ENCODE measurements around the gene ACVR1.

The ACVR1 gene

GRCh38 chr2:157864857-157865430 lies 11.2 kb downstream of the ACVR1 start:
- no peak overlapping the region for H3K4me3 Mint-ChIP-seq
- no peaks in the 10 kb centered on the region for H3K9me3 Mint-ChIP-seq
- no peaks in the 10 kb centered on the region for H3K36me3 Mint-ChIP-seq (ENCODE audit: insufficient read depth)
- no peak for ATAC-seq (replicated peaks)
- H3K27me3 Mint-ChIP-seq: no peaks in the 10 kb centered on the region
- H3K4me1 Mint-ChIP-seq (ENCODE audit: low read depth in 2 of 2): peaks cover 12 to 26% of the 10 kb centered on the region in 2 donors
- no peak for DNase-seq
- peak overlapping the region in 1 of 2 donors; percentile 60 for H3K27ac Mint-ChIP-seq

DNA sequence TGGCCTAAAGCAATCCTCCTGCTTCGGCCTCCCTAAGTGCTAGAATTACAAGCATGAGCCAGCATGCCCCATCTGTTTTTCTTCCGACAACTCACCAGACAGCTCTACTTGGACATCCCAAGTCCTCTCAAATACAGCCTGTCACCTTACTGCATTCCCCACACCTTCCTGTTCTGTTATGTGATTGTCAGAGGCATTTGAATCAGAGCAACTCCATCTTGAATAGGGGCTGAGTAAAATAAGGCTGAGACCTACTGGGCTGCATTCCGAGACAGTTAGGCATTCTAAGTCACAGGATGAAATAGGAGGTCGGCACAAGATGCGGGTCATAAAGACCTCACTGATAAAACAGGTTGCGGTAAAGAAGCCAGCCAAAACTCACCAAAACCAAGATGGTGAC lies 17.3 kb downstream of the ACVR1 start:
- Mint-ChIP-seq H3K36me3 (ENCODE audit: insufficient read depth) (no peaks in the 10 kb centered on the region), H3K4me1 (ENCODE audit: low read depth in 2 of 2) (peaks cover 0 to 3% of the 10 kb centered on the region in 2 donors), H3K27ac (no peak overlapping the region), H3K27me3 (no peaks in the 10 kb centered on the region), H3K4me3 (no peak overlapping the region), H3K9me3 (no peaks in the 10 kb centered on the region)
- no peak for DNase-seq
- ATAC-seq (replicated peaks): no peak

DNA sequence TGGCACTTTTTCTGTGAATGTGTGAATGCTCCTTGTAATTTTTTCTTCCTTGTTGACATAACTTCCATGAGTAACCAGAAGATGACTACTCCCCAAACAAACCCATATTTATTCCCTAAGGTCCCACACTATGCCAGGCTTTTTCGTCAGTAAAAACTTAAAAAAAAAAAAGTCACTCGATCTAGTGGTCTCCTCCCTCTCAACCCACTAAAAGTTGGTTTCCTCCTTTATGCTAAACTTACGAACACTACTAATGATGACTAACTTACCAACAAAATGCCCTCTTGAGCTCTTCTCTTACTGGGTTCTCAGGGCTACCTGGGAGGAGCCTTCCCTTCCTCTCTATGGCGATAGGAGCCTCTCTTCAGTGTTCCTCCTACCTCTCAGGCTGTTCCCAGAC lies 18.2 kb downstream of the ACVR1 start:
- DNase-seq: no peak
- H3K4me1 Mint-ChIP-seq (ENCODE audit: low read depth in 2 of 2): peaks cover 0 to 7% of the 10 kb centered on the region in 2 donors
- H3K27ac Mint-ChIP-seq: no peak overlapping the region
- H3K27me3 Mint-ChIP-seq: no peaks in the 10 kb centered on the region
- no peak for ATAC-seq (replicated peaks)
- H3K4me3 Mint-ChIP-seq: no peak overlapping the region
- H3K36me3 Mint-ChIP-seq (ENCODE audit: insufficient read depth): no peaks in the 10 kb centered on the region
- H3K9me3 Mint-ChIP-seq: no peaks in the 10 kb centered on the region

- H3K27me3 Mint-ChIP-seq: no peaks in the 10 kb centered on the region
- no peaks in the 10 kb centered on the region for H3K9me3 Mint-ChIP-seq
- H3K4me3 Mint-ChIP-seq: no peak overlapping the region
- DNase-seq (no peak), ATAC-seq (replicated peaks) (no peak)
- peaks cover 0 to 7% of the 10 kb centered on the region in 2 donors for H3K4me1 Mint-ChIP-seq (ENCODE audit: low read depth in 2 of 2)
- H3K27ac Mint-ChIP-seq: no peak overlapping the region
- no peaks in the 10 kb centered on the region for H3K36me3 Mint-ChIP-seq (ENCODE audit: insufficient read depth)
Observed at GRCh38 chr2:157856187-157856515, 20.0 kb downstream of the ACVR1 start.

GRCh38 chr2:157853820-157854219 lies 22.3 kb downstream of the ACVR1 start:
- Mint-ChIP-seq H3K4me3 (no peak overlapping the region), H3K27ac (no peak overlapping the region), H3K27me3 (no peaks in the 10 kb centered on the region), H3K9me3 (no peaks in the 10 kb centered on the region), H3K4me1 (ENCODE audit: low read depth in 2 of 2) (peaks cover 0 to 6% of the 10 kb centered on the region in 2 donors), H3K36me3 (ENCODE audit: insufficient read depth) (no peaks in the 10 kb centered on the region)
- no peak for DNase-seq
- no peak for ATAC-seq (replicated peaks)

GRCh38 chr2:157853211-157853610 lies 22.9 kb downstream of the ACVR1 start:
- no peak for DNase-seq
- ATAC-seq (replicated peaks): no peak
- H3K27ac Mint-ChIP-seq: no peak overlapping the region
- H3K4me1 Mint-ChIP-seq (ENCODE audit: low read depth in 2 of 2): peaks cover 0 to 6% of the 10 kb centered on the region in 2 donors
- H3K27me3 Mint-ChIP-seq: no peaks in the 10 kb centered on the region
- no peak overlapping the region for H3K4me3 Mint-ChIP-seq
- no peaks in the 10 kb centered on the region for H3K9me3 Mint-ChIP-seq
- H3K36me3 Mint-ChIP-seq (ENCODE audit: insufficient read depth): no peaks in the 10 kb centered on the region

DNA sequence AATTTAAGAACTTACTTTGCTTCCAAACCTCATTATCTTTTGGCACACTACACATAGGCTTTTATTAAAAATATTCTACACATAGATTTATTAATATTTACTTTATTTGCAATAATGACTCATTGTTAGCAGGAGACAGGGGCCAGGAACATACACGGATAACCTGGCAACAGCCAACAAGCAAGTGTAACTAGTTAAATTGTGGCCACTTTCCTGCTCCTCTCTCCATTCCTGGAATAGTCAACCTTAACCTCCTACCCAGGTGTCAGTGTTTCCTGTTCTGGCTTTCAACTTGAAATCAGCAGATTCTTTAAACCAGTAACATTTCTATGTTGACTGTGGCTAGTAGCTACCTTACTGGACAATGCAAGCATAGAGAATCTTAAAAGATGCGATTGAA lies 26.5 kb downstream of the ACVR1 start:
- Mint-ChIP-seq H3K4me1 (ENCODE audit: low read depth in 2 of 2) (peaks cover 0 to 14% of the 10 kb centered on the region in 2 donors), H3K4me3 (no peak overlapping the region), H3K9me3 (no peaks in the 10 kb centered on the region), H3K36me3 (ENCODE audit: insufficient read depth) (no peaks in the 10 kb centered on the region), H3K27me3 (no peaks in the 10 kb centered on the region), H3K27ac (no peak overlapping the region)
- ATAC-seq (replicated peaks) (no peak), DNase-seq (no peak)

- Mint-ChIP-seq H3K27ac (no peak overlapping the region), H3K4me1 (ENCODE audit: low read depth in 2 of 2) (peaks cover 0 to 12% of the 10 kb centered on the region in 2 donors), H3K9me3 (no peaks in the 10 kb centered on the region), H3K4me3 (no peak overlapping the region), H3K36me3 (ENCODE audit: insufficient read depth) (no peaks in the 10 kb centered on the region), H3K27me3 (no peaks in the 10 kb centered on the region)
- ATAC-seq (replicated peaks): no peak
- no peak for DNase-seq
Observed at GRCh38 chr2:157848213-157848612, 27.9 kb downstream of the ACVR1 start.

GRCh38 chr2:157845081-157845480 lies 31.0 kb downstream of the ACVR1 start:
- DNase-seq: no peak
- H3K4me1 Mint-ChIP-seq (ENCODE audit: low read depth in 2 of 2): peaks cover 0 to 12% of the 10 kb centered on the region in 2 donors
- no peak for ATAC-seq (replicated peaks)
- no peaks in the 10 kb centered on the region for H3K36me3 Mint-ChIP-seq (ENCODE audit: insufficient read depth)
- no peak overlapping the region for H3K4me3 Mint-ChIP-seq
- no peaks in the 10 kb centered on the region for H3K27me3 Mint-ChIP-seq
- no peak overlapping the region for H3K27ac Mint-ChIP-seq
- H3K9me3 Mint-ChIP-seq: no peaks in the 10 kb centered on the region

DNA sequence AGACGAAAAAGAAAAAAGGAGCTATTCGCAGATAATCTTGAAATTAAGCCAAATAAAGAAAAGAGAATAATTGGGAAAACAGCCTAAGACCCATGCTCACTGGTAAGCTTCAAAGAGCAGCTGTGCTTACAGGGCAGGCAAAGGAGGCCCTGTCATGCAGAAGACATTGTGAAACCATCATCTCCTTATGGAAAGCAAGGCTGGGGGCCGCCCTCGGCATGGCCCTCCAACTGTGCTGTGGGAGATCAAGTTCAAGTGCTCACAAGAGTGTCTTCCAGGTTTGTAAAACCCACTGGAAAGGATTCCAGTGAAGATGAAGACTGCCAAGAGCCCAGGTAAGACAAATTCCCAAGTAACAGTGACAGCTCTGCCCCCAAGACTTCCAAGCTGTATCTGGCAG lies 32.2 kb downstream of the ACVR1 start:
- Mint-ChIP-seq H3K9me3 (no peaks in the 10 kb centered on the region), H3K27me3 (no peaks in the 10 kb centered on the region), H3K36me3 (ENCODE audit: insufficient read depth) (no peaks in the 10 kb centered on the region), H3K4me1 (ENCODE audit: low read depth in 2 of 2) (peaks cover 0 to 11% of the 10 kb centered on the region in 2 donors), H3K27ac (no peak overlapping the region), H3K4me3 (no peak overlapping the region)
- no peak for ATAC-seq (replicated peaks)
- DNase-seq: no peak

DNA sequence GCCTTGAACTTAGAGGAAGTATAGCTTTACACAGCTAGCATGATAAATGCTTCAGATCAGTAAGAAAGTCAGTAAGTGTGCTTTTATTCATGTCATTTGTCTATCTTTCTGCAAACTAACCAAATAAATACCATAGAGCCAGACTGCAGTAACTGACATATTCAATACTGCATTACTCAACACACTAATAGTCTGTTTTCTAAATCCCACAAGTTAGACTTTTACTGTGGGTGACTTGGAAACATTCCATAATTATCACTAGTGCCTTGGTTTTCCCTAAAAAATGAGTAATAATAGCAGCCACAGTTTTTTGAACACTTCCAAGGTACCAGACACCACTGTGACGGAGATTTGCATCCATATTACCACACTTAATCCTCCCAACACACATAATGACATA lies 33.0 kb downstream of the ACVR1 start:
- Mint-ChIP-seq H3K27ac (no peak overlapping the region), H3K4me3 (no peak overlapping the region), H3K9me3 (no peaks in the 10 kb centered on the region), H3K27me3 (no peaks in the 10 kb centered on the region), H3K4me1 (ENCODE audit: low read depth in 2 of 2) (peaks cover 0 to 13% of the 10 kb centered on the region in 2 donors), H3K36me3 (ENCODE audit: insufficient read depth) (no peaks in the 10 kb centered on the region)
- ATAC-seq (replicated peaks) (no peak), DNase-seq (no peak)

- ATAC-seq (replicated peaks): no peak
Observed at GRCh38 chr2:157842106-157842879, 33.8 kb downstream of the ACVR1 start.

GRCh38 chr2:157841485-157841884 lies 34.6 kb downstream of the ACVR1 start:
- Mint-ChIP-seq H3K27me3 (no peaks in the 10 kb centered on the region), H3K36me3 (ENCODE audit: insufficient read depth) (no peaks in the 10 kb centered on the region), H3K27ac (no peak overlapping the region), H3K4me1 (ENCODE audit: low read depth in 2 of 2) (peaks cover 7 to 10% of the 10 kb centered on the region in 2 donors), H3K9me3 (no peaks in the 10 kb centered on the region), H3K4me3 (no peak overlapping the region)
- ATAC-seq (replicated peaks) (no peak), DNase-seq (no peak)

More at GRCh38 chr2:157842106-157842879, 33.8 kb downstream of the ACVR1 start:
- H3K4me1 Mint-ChIP-seq (ENCODE audit: low read depth in 2 of 2): peaks cover 0 to 10% of the 10 kb centered on the region in 2 donors
- H3K27ac Mint-ChIP-seq: no peak overlapping the region
- no peaks in the 10 kb centered on the region for H3K36me3 Mint-ChIP-seq (ENCODE audit: insufficient read depth)
- H3K9me3 Mint-ChIP-seq: no peaks in the 10 kb centered on the region
- H3K27me3 Mint-ChIP-seq: no peaks in the 10 kb centered on the region
- H3K4me3 Mint-ChIP-seq: no peak overlapping the region
- DNase-seq: no peak

GRCh38 chr2:157840568-157841156 lies 35.5 kb downstream of the ACVR1 start:
- DNase-seq (no peak), ATAC-seq (replicated peaks) (no peak)
- Mint-ChIP-seq H3K4me3 (no peak overlapping the region), H3K27me3 (no peaks in the 10 kb centered on the region), H3K9me3 (no peaks in the 10 kb centered on the region), H3K4me1 (ENCODE audit: low read depth in 2 of 2) (peaks cover 7 to 8% of the 10 kb centered on the region in 2 donors), H3K27ac (peak overlapping the region in 1 of 2 donors; percentile 64), H3K36me3 (ENCODE audit: insufficient read depth) (no peaks in the 10 kb centered on the region)

All from effector memory CD8-positive, alpha-beta T cell (primary cell).